Brain microvascular endothelial cell (primary cell): ENCODE results near the gene FBXL17.

Source experiments
- DNase-seq: peaks from one replicate; pipeline ENCODE4 v3.0.0-alpha.2; 2020
- H3K27ac ChIP-seq: fragments of 250-450 bp; sonication (Bioruptor Pico); 2 replicates; pipeline ENCODE4 v1.5.1; 2020; ENCODE audit warnings: mild to moderate bottlenecking, moderate library complexity
- H3K27me3 ChIP-seq: fragments of 250-450 bp; sonication (Bioruptor Pico); replicated peaks from 2 replicates; pipeline ENCODE4 v1.5.1; 2020; ENCODE audit warnings: mild to moderate bottlenecking
- H3K36me3 ChIP-seq: fragments of 250-450 bp; sonication (Bioruptor Pico); replicated peaks from 2 replicates; pipeline ENCODE4 v1.5.1; 2020; ENCODE audit warnings: mild to moderate bottlenecking
- H3K4me3 ChIP-seq: 2 replicates; pipeline ENCODE4 v1.5.1; 2011; ENCODE audit warnings: low read depth, mild to moderate bottlenecking, control low read depth, low read length, moderate library complexity
- in situ Hi-C: cut with HindIII; loops from 2 replicates; pipeline ENCODE4 v1.10.0; 2017; ENCODE audit warnings: low sequenced_read_pairs, low pct_ligation_motif_present
- TF ChIP-seq, protein P1 (sequence below): IDR thresholded peaks from 2 replicates; pipeline ENCODE4 v1.5.1; 2011; ENCODE audit warnings: low read depth, mild to moderate bottlenecking, moderate library complexity, low read length, control low read depth, inconsistent platforms; ENCODE audit errors: missing control alignments

Gene FBXL17

GRCh38 chr5:108381954-108382783, at the start of gene FBXL17:
TSS of gene FBXL17 (minus strand) at chr5:108382098.
- Histone ChIP-seq H3K27me3 (no peaks in the 10 kb centered on the region), H3K27ac (peak within 1 kb of the TSS; percentile 88), H3K4me3 (peak within 1 kb of the TSS; percentile 79), H3K36me3 (no peaks in the 10 kb centered on the region)
- DNase-seq: peak; percentile 89
- TF ChIP-seq, protein P1, sequence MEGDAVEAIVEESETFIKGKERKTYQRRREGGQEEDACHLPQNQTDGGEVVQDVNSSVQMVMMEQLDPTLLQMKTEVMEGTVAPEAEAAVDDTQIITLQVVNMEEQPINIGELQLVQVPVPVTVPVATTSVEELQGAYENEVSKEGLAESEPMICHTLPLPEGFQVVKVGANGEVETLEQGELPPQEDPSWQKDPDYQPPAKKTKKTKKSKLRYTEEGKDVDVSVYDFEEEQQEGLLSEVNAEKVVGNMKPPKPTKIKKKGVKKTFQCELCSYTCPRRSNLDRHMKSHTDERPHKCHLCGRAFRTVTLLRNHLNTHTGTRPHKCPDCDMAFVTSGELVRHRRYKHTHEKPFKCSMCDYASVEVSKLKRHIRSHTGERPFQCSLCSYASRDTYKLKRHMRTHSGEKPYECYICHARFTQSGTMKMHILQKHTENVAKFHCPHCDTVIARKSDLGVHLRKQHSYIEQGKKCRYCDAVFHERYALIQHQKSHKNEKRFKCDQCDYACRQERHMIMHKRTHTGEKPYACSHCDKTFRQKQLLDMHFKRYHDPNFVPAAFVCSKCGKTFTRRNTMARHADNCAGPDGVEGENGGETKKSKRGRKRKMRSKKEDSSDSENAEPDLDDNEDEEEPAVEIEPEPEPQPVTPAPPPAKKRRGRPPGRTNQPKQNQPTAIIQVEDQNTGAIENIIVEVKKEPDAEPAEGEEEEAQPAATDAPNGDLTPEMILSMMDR: no peak
- in situ Hi-C loops: no loop called here

GRCh38 chr5:108430931-108431608, 49.2 kb upstream of the FBXL17 start:
- Histone ChIP-seq H3K27ac (no peak overlapping the region), H3K4me3 (no peak overlapping the region), H3K36me3 (no peaks in the 10 kb centered on the region), H3K27me3 (no peaks in the 10 kb centered on the region)
- in situ Hi-C loops: no loop called here
- TF ChIP-seq, protein P1: no peak
- peak; percentile 9 for DNase-seq

- H3K36me3 ChIP-seq: no peaks in the 10 kb centered on the region
- H3K4me3 ChIP-seq: no peak overlapping the region
- no peaks in the 10 kb centered on the region for H3K27me3 ChIP-seq
- no peak overlapping the region for H3K27ac ChIP-seq
- TF ChIP-seq, protein P1: no peak
- DNase-seq: no peak
- in situ Hi-C loops: no loop called here
Observed at GRCh38 chr5:108421713-108422112, 39.8 kb upstream of the FBXL17 start.

DNA sequence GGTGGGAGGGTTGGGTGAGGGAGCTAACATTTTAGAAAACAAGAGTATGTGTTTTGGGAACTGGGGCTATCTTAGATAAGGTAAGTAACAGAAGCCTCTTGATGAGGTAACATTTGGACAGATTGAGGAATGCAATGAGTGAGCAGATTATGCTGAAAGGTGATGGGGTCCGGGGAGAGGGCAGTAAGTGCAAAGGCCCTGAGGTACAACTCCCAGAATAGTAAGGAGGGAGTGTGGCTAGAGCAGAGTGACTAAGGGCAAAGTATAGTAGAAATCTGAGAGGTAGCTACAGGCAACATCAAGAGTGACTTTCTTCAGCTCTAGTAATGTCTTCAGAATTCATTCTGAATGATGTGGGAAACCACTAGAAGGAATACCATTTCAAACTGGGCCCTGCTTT, 38.9 kb upstream of the FBXL17 start:
- Histone ChIP-seq H3K36me3 (no peaks in the 10 kb centered on the region), H3K27me3 (no peaks in the 10 kb centered on the region), H3K4me3 (no peak overlapping the region), H3K27ac (no peak overlapping the region)
- no peak for DNase-seq
- in situ Hi-C loops: no loop called here
- TF ChIP-seq, protein P1: no peak

GRCh38 chr5:108420158-108420557, 38.3 kb upstream of the FBXL17 start:
- no peaks in the 10 kb centered on the region for H3K27me3 ChIP-seq
- DNase-seq: no peak
- no peaks in the 10 kb centered on the region for H3K36me3 ChIP-seq
- TF ChIP-seq, protein P1: no peak
- H3K4me3 ChIP-seq: no peak overlapping the region
- in situ Hi-C loops: no loop called here
- no peak overlapping the region for H3K27ac ChIP-seq
